Ishikawa (cell line): ENCODE data around the gene ANXA6.

Source experiments
- CEBPB ChIP-seq: IDR thresholded peaks from 2 replicates; pipeline ENCODE4 v1.6.1; 2012
- CREB1 ChIP-seq: IDR thresholded peaks from 2 replicates; pipeline ENCODE4 v1.6.1; 2012; ENCODE audit warnings: low read depth
- EP300 ChIP-seq: IDR thresholded peaks from 2 replicates; pipeline ENCODE4 v1.6.1; 2012; ENCODE audit warnings: borderline replicate concordance
- MAX ChIP-seq: IDR thresholded peaks from 2 replicates; pipeline ENCODE4 v1.6.1; 2012
- RAD21 ChIP-seq: IDR thresholded peaks from 2 replicates; pipeline ENCODE4 v1.6.1; 2012; ENCODE audit warnings: low read depth
- REST ChIP-seq: IDR thresholded peaks from 2 replicates; pipeline ENCODE4 v1.6.1; 2012; ENCODE audit warnings: low read depth, mild to moderate bottlenecking
- TAF1 ChIP-seq: IDR thresholded peaks from 2 replicates; pipeline ENCODE4 v1.6.1; 2012; ENCODE audit warnings: low read depth, mild to moderate bottlenecking
- YY1 ChIP-seq: IDR thresholded peaks from 2 replicates; pipeline ENCODE4 v1.6.1; 2012; ENCODE audit warnings: low read depth

- TF ChIP-seq TAF1 (no peak), YY1 (no peak), EP300 (no peak), REST (no peak), CEBPB (no peak), CREB1 (no peak), RAD21 (no peak), MAX (no peak)
These were observed 21.4 kb upstream of the ANXA6 start for GRCh38 chr5:151178777-151179488.
